GM19099 (cell line): Measurements from ENCODE around the gene MAPK7.

Source experiments
- POLR2A ChIP-seq: IDR thresholded peaks from 3 replicates; pipeline ENCODE4 v1.6.1; 2011; ENCODE audit warnings: low read depth; ENCODE audit not compliant: insufficient read length; ENCODE audit errors: extremely low read depth

MAPK7 gene

GRCh38 chr17:19378416-19379360 is at the start of gene MAPK7:
Gene MAPK7, plus strand, starts transcription at chr17:19378498. Its CDS starts 403 bp downstream, at chr17:19378901.
- no peak for TF ChIP-seq POLR2A

GRCh38 chr17:19329136-19329535 is 49.2 kb upstream of the MAPK7 start:
- no peak for TF ChIP-seq POLR2A

- TF ChIP-seq POLR2A: no peak
These were observed 48.5 kb upstream of the MAPK7 start for GRCh38 chr17:19329839-19330238.

GRCh38 chr17:19330271-19330670 is 48.0 kb upstream of the MAPK7 start:
- TF ChIP-seq POLR2A: no peak

- TF ChIP-seq POLR2A: no peak
These were observed 47.2 kb upstream of the MAPK7 start for GRCh38 chr17:19331134-19331533.

GRCh38 chr17:19331543-19332245 is 46.6 kb upstream of the MAPK7 start:
- TF ChIP-seq POLR2A: no peak

GRCh38 chr17:19332371-19333131 is 45.7 kb upstream of the MAPK7 start:
- no peak for TF ChIP-seq POLR2A

GRCh38 chr17:19333132-19333440 is 45.2 kb upstream of the MAPK7 start:
- TF ChIP-seq POLR2A: no peak

GRCh38 chr17:19333736-19334290 is 44.5 kb upstream of the MAPK7 start:
- TF ChIP-seq POLR2A: no peak

GRCh38 chr17:19334331-19334730 is 44.0 kb upstream of the MAPK7 start:
- no peak for TF ChIP-seq POLR2A

- no peak for TF ChIP-seq POLR2A
These were observed 42.2 kb upstream of the MAPK7 start for GRCh38 chr17:19335951-19336631.

GRCh38 chr17:19336938-19337711 is 41.2 kb upstream of the MAPK7 start:
- no peak for TF ChIP-seq POLR2A

- TF ChIP-seq POLR2A: no peak
These were observed 40.6 kb upstream of the MAPK7 start for GRCh38 chr17:19337712-19338023.

GRCh38 chr17:19338031-19338990 is 40.0 kb upstream of the MAPK7 start:
- TF ChIP-seq POLR2A: no peak
